Smooth muscle cell (in vitro differentiated cells): ENCODE measurements around the gene GABARAP. TPM values are rescaled to one million over a fixed set of nuclear protein-coding genes. Genes with fewer than 3 reads are reported as not detected.

Source experiments
- DNase-seq: peaks from one replicate; lab custom pipeline; 2025; ENCODE audit not compliant: unreplicated experiment; lab: John Stamatoyannopoulos, UW
- H2AFZ ChIP-seq: fragments of 200-600 bp; sonication (generic); 2 replicates; pipeline ENCODE4 v1.6.0; 2016; ENCODE audit warnings: antibody characterized with exemption, low read depth, mild to moderate bottlenecking
- H3F3A ChIP-seq: fragments of 200-600 bp; sonication (generic); 2 replicates; pipeline ENCODE4 v1.6.0; 2017; ENCODE audit warnings: antibody characterized with exemption, low read depth
- H3K27ac ChIP-seq: fragments of 200-600 bp; sonication (generic); 2 replicates; pipeline ENCODE4 v1.5.1; 2016; ENCODE audit warnings: low read depth, mild to moderate bottlenecking
- H3K27me3 ChIP-seq: fragments of 200-600 bp; sonication (generic); 2 replicates; pipeline ENCODE4 v1.6.1; 2016; ENCODE audit warnings: low read depth, mild to moderate bottlenecking
- H3K36me3 ChIP-seq: fragments of 200-600 bp; sonication (generic); 2 replicates; pipeline ENCODE4 v1.5.1; 2016; ENCODE audit warnings: low read depth
- H3K4me1 ChIP-seq: fragments of 200-600 bp; sonication (generic); 2 replicates; pipeline ENCODE4 v1.5.1; 2016; ENCODE audit warnings: low read depth
- H3K4me2 ChIP-seq: fragments of 200-600 bp; sonication (generic); 2 replicates; pipeline ENCODE4 v1.6.0; 2016; ENCODE audit warnings: mild to moderate bottlenecking
- H3K4me3 ChIP-seq: fragments of 200-600 bp; sonication (generic); 2 replicates; pipeline ENCODE4 v1.5.1; 2016; ENCODE audit warnings: mild to moderate bottlenecking
- H3K79me2 ChIP-seq: fragments of 200-600 bp; sonication (generic); 2 replicates; pipeline ENCODE4 v1.6.0; 2016; ENCODE audit warnings: low read depth, mild to moderate bottlenecking
- H3K9ac ChIP-seq: fragments of 200-600 bp; sonication (generic); 2 replicates; pipeline ENCODE4 v1.6.0; 2016; ENCODE audit warnings: low read depth
- H3K9me3 ChIP-seq: fragments of 200-600 bp; sonication (generic); replicated peaks from 2 replicates; pipeline ENCODE4 v1.5.1; 2016; ENCODE audit warnings: low read depth
- H4K20me1 ChIP-seq: fragments of 200-600 bp; sonication (generic); 2 replicates; pipeline ENCODE4 v1.6.0; 2016; ENCODE audit warnings: low read depth
- WGBS: methylation state at CpG from one replicate; pipeline ENCODE4 v1.1.7; 2016; ENCODE audit warnings: low lambda C conversion rate; 5-methylcytosine and 5-hydroxymethylcytosine counted together
- polyA plus RNA-seq: library from polyadenylated mRNA; unstranded; fragments of >200 nt; fragmentation: Nextera tagmentation; extraction: Ambion mirVana; gene quantifications from 2 replicates; pipeline ENCODE4 v1.2.1, GENCODE V29; 2016
- total RNA-seq: library from RNA; depleted of rRNA; stranded (reverse); fragments of >200 nt; gene quantifications from 2 replicates; pipeline ENCODE4 v1.2.3, GENCODE V29; 2014
- TF ChIP-seq, protein P1 (sequence below): fragments of 200-600 bp; sonication (generic); IDR thresholded peaks from 2 replicates; pipeline ENCODE4 v1.5.1; 2017; ENCODE audit warnings: borderline replicate concordance, mild to moderate bottlenecking, antibody characterized with exemption; ENCODE audit not compliant: insufficient read depth, poor library complexity, severe bottlenecking

The GABARAP gene
- total and polyA plus RNA-seq, 2 experiments from 2014 or later = 363 to 735 TPM

DNA sequence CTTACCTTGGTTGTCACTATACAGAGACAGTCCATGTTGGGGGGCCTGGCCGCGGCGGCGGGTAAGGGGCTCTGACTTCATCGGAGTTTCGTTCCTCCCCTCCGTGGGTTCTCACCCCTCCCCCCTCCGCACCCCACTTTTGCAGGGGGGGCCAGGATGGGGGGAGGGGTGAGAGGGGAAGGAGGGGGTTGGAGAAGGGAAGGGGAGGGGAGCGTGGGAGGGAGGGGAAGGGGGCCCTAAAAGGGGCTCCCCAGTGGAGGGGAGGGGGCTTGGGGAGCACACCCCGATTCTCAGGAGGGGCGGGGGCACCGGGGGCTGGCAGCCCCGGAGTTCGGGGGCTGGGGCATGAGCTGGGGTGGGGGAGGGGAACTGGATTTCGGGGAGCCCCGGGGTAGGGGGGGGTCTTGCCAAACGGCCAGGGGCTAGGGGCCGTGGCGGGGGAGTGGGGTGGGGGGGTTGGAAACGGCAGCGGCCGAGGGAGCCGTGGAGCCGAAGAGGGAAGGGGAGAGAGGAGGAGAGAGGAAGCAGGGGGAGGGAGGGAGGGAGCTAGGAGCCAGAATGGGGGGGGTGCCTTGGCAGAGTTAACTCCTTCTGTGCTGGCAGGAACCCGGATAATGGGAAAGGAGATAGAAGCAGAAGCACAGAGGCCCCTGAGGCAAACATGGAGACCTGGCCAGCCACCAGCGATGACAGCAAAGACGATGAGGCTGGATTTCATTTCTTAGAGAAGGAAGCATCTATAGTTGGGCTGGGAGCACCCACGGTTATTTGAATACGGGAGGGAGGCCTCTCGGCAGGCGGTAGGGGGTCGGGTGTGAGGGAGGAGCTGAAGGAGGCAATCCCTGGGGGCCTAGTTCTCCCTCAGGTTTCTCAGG is 24.9 kb downstream of the GABARAP start:
- H3K9ac ChIP-seq = peak overlapping the region; percentile 76
- TF ChIP-seq, protein P1, sequence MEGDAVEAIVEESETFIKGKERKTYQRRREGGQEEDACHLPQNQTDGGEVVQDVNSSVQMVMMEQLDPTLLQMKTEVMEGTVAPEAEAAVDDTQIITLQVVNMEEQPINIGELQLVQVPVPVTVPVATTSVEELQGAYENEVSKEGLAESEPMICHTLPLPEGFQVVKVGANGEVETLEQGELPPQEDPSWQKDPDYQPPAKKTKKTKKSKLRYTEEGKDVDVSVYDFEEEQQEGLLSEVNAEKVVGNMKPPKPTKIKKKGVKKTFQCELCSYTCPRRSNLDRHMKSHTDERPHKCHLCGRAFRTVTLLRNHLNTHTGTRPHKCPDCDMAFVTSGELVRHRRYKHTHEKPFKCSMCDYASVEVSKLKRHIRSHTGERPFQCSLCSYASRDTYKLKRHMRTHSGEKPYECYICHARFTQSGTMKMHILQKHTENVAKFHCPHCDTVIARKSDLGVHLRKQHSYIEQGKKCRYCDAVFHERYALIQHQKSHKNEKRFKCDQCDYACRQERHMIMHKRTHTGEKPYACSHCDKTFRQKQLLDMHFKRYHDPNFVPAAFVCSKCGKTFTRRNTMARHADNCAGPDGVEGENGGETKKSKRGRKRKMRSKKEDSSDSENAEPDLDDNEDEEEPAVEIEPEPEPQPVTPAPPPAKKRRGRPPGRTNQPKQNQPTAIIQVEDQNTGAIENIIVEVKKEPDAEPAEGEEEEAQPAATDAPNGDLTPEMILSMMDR = no peak
- 5% methylated on average over 11 of the region's 32 CpGs for WGBS

DNA sequence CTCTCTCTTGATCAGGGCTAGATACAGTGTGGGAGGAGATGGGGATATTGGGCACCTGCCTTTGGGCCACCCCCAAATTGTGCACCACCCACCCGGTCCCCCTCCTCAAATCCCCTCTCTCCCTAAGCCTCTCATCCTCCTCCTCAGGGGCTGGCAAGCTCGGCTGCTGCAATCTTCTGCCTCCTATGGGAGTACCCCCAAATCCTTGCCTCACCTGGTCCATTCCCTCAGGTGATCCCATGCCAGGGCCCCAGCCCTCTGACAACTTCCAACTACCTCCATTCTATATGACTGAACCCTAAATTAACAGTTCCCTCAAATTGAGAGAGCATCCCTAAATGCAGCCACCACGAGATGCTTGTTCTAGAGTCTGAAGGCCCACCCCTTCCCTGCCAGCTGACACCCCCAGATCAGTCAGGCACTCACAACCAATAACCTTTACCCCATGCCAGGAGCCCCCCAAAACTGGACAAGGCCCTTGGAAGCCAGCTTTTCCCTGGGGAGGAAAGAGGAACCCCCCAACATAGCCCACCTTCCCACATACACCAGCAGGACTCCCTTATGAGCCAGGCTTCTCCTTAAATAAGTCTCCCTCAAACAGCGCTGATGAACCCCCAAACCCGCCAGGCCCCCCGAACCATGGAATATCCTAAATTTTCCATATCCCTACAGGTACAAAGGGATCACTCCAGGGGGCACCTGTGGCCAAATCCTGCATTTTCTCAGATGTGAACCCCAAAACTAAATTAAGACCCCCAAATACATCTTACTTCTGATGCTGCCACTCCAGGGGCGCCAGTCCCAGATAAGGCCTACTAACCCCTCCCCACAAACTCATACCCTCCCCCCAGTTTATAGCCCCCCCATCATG is 25.8 kb downstream of the GABARAP start:
- Histone ChIP-seq H3K27ac (peak overlapping the region; percentile 65), H2AFZ (no peak overlapping the region), H3K9ac (peak overlapping the region; percentile 76), H3K4me2 (peak overlapping the region; percentile 96), H3K27me3 (no peaks in the 10 kb centered on the region), H3K36me3 (no peaks in the 10 kb centered on the region), H4K20me1 (peaks cover 59% of the 10 kb centered on the region), H3K79me2 (peaks cover 37% of the 10 kb centered on the region), H3K9me3 (no peaks in the 10 kb centered on the region), H3K4me3 (peak overlapping the region; percentile 72), H3K4me1 (peaks cover 51% of the 10 kb centered on the region), H3F3A (peaks cover 28% of the 10 kb centered on the region)
- no peak for DNase-seq
- 21% methylated on average over 7 of the region's 7 CpGs for WGBS
- TF ChIP-seq, protein P1 = no peak

More for the DNA sequence above, 24.9 kb downstream of the GABARAP start:
- no peak overlapping the region for H2AFZ ChIP-seq
- peaks cover 59% of the 10 kb centered on the region for H4K20me1 ChIP-seq
- peaks cover 45% of the 10 kb centered on the region for H3K4me1 ChIP-seq
- no peaks in the 10 kb centered on the region for H3K36me3 ChIP-seq
- no peaks in the 10 kb centered on the region for H3K27me3 ChIP-seq
- H3K79me2 ChIP-seq = peaks cover 29% of the 10 kb centered on the region
- H3K4me3 ChIP-seq = peak overlapping the region; percentile 72
- H3F3A ChIP-seq = peaks cover 28% of the 10 kb centered on the region
- peak overlapping the region; percentile 95 for H3K27ac ChIP-seq
- H3K4me2 ChIP-seq = peak overlapping the region; percentile 96
- no peak for DNase-seq
- H3K9me3 ChIP-seq = no peaks in the 10 kb centered on the region

GRCh38 chr17:7215652-7216180 is 26.5 kb downstream of the GABARAP start:
- H3K27me3 ChIP-seq = no peaks in the 10 kb centered on the region
- no peak overlapping the region for H2AFZ ChIP-seq
- peaks cover 54% of the 10 kb centered on the region for H3K4me1 ChIP-seq
- H3K27ac ChIP-seq = peak overlapping the region; percentile 88
- H3K4me3 ChIP-seq = peak overlapping the region; percentile 72
- H3K4me2 ChIP-seq = peak overlapping the region; percentile 96
- WGBS = 12% methylated on average over 6 of the region's 10 CpGs
- H4K20me1 ChIP-seq = peaks cover 59% of the 10 kb centered on the region
- peaks cover 40% of the 10 kb centered on the region for H3K79me2 ChIP-seq
- TF ChIP-seq, protein P1 = no peak
- DNase-seq = no peak
- H3K36me3 ChIP-seq = no peaks in the 10 kb centered on the region
- H3K9me3 ChIP-seq = no peaks in the 10 kb centered on the region
- H3K9ac ChIP-seq = no peak overlapping the region
- peaks cover 24% of the 10 kb centered on the region for H3F3A ChIP-seq
